Left kidney (tissue), 2 donors: ENCODE data around the gene OMP. TPM values are rescaled to one million over a fixed set of nuclear protein-coding genes. Genes with fewer than 3 reads are reported as not detected.
A peak's percentile ranks its signal among the peaks of the same experiment; 100 is the strongest.

Source experiments
- DNase-seq: peaks from one replicate; pipeline ENCODE4 v3.0.0-alpha.2; 2013
- polyA plus RNA-seq: library from polyadenylated mRNA; unstranded; fragments of 120-200 nt; gene quantifications from one replicate; pipeline ENCODE4 v1.2.1, GENCODE V29; 2013; ENCODE audit not compliant: insufficient read length

Gene OMP
- polyA plus RNA-seq, 1 donor, result not detected

- DNase-seq, result no peak
Measured at GRCh38 chr11:77140231-77140851, 37.7 kb downstream of the OMP start.

DNA sequence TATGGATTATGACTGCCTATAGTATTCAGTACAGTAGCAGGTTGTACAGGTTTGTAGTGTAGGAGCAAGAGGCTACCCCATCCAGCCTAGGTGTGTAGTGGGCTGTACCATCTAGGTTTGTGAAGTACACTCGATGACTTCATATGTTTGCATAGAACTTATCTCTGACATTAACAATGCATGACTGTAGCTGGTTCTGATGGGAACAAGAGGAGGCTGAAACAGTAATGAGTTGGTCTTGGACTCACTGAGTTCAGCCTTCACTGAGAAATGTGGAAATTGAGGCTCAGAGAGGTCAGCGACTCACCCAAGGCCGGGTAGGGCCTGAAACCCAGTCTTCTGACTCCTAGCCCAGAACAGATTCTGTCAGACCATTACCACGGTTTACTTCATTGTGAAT lies 38.4 kb downstream of the OMP start:
- no peak for DNase-seq

DNA sequence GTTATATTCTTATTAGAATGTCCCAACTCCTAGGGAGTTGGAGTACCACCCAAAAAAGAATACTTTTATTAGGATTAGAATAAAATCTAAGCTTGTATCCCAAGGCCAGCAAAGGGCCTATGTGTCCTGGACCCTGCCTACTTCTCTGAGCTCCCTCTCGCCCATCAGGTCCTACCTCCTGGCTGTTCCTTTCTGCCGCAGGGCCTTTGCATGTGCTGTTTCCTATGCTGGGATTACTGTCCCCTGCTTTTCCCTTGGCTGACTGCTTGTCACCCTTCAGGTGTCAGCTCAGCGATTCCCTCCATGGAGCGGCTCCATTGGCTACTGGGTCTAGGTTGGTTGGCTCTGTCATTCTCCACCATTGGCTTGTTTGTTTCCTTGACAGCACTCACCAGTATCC lies 38.8 kb downstream of the OMP start:
- no peak for DNase-seq

- DNase-seq, result no peak
Measured at GRCh38 chr11:77142091-77142975, 39.7 kb downstream of the OMP start.

DNA sequence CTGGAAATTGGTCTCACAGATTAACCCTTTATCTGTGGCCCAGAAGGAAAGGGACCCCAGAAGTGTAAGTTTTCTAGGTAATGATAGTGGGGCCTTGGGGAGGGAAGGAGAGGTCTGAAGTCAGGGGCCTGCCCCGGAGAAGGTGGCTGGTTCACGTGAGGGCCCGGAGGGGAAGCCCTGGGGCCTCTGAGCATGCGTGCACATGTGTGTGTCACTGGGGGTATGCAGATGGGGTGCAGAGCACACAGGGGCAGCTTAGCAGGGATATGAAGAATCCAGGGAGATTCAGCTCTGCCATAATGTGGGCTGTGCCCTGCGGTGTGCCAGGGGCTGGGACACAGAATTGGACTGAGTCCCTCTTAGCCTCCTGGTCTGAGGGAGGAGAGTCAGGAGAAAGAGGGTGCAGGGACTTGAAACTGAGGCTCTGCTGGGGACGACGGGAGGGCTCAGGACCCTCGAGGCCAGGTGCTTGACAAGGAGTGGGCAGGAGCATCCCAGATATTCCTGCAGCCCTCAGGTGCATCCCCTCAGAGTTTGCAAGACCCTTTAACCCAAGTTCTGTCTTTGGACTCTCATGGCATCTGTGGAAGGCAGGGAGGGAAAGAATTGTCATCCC lies 40.9 kb downstream of the OMP start:
- DNase-seq, result no peak

- peak; percentile 30 for DNase-seq
Measured at GRCh38 chr11:77144196-77144856, 41.7 kb downstream of the OMP start.

- no peak for DNase-seq
Measured at GRCh38 chr11:77144857-77145428, 42.3 kb downstream of the OMP start.

- DNase-seq, result no peak
Measured at GRCh38 chr11:77146261-77147035, 43.8 kb downstream of the OMP start.

- DNase-seq, result no peak
Measured at GRCh38 chr11:77147036-77147315, 44.3 kb downstream of the OMP start.

DNA sequence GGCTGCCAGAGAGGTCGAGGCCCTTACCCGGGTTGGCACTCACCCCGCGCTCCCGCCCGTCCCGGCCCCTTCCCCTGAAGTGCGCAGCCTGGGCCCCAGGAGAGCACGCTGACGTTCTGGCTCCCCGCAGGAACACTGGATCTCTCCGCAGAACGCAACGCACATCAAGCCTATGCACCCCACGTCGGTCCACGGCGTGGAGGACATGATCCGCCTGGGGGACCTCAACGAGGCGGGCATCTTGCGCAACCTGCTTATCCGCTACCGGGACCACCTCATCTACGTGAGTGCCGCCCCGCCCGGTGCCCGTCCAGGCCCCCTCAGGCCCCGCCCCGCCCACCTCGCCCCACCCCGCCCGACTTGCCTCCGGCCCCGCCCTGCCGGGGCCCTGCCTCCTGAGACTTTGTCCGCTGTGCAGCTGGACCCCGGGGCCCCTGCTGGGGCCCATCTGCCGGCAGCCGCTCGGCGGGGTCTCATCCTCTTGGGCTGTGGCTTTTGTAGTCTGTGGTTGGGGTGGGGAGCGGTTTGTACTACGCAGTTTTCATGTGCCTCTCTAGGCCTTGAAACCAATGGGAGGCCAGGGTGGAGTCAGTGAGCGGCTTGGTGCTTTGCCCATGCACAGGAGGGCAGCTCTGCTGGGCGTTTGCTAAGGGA lies 45.2 kb downstream of the OMP start:
- no peak for DNase-seq

- no peak for DNase-seq
Measured at GRCh38 chr11:77148963-77149715, 46.5 kb downstream of the OMP start.

DNA sequence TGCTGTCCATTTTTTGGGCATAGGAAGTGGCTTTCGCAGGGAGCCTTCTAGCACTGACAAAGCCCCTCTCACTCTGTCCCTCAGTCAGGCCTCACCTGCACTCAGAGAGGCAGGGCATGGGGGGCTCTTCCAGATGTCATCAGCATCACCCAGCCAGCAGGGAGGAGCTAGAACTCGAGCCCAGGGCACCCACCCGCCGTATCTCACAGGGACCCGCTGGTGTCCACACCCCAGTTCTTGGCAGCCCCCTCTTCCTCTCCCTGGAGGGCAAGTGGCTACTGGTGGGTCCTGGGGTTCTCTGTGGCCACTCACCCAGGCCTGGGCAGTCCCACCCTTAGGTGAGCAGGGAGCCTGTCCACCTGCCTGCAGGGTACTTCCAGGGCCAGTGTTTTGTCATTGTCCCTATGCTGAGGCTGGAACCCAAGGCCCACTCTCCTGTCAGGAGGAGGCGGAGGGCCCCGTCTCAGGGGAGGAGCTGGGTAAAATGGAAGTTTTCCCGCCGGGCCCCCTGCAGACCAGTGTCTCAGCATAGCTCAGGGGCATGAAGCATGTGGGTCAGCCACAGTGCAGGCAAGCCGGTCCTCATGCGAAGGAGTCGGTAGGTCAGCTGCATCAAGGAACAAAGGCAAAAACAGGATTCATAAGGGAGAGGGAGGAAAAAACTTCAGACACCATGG lies 47.2 kb downstream of the OMP start:
- DNase-seq, result no peak

DNA sequence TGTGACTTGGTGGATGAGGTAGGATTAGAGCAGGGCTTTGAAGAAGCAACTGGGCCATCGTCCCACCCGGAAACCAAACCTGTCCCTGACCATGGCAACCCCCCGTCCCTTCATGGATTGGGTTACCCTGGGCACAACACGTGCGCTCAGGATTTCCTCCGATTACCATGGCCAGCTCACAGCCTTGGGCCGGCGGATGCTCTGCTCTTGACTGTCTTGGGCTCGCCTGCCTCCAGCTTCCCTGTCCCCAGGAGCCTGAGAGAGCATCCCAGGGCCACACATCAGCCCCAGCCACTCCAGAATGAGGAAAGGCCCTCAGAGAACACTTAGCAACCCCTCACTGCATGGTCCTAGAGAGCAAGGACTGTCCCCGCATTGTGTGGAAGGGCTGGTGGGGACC lies 48.2 kb downstream of the OMP start:
- DNase-seq, result no peak

DNA sequence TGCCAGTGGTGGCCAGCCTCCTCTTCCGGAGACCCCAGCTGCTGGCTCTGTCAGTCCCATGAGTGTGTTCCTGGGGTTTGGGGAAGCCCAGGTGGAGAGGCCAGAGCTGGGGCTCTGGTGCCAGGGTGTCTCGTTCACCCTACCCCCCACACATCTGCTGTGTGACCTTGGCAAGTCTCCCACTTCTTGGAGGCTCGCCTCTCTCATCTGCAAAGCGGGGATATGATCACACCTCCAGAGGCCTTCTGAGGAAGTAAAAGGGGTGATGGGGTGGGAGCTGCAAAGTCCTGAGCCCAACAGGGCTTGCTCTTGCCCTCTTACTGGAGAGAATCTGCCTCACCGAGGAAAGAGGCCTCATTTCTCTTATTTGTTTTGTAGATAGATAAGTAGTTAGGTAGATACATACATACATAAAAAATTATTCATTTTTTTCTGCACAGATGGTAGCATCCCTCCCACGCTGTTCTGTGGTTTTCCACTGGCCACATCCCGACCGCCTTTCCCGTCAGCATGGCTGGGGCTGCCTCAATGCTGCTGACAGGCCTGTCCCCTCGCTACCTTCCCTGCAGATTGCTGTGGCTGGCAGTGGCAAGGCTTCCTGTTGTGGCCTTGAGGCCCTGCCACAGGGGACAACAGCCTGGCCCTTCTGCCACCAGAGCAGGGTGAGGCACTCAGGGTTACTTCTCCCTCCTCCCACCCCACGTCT lies 49.3 kb downstream of the OMP start:
- no peak for DNase-seq

- no peak for DNase-seq
Measured at GRCh38 chr11:77152846-77153245, 50.2 kb downstream of the OMP start.
